Measurements from ENCODE around the gene GIT2. TPM values are rescaled to one million over a fixed set of nuclear protein-coding genes. Genes with fewer than 3 reads are reported as not detected.
"Not testable (repeated sequence)": the region's sequence is repeated elsewhere in the genome, so short reads cannot be mapped to it uniquely, and the experiment has no call there.

The GIT2 gene
- total and polyA plus RNA-seq, 3 experiments from 2014 or later, result 52.0 to 93.0 (median 54.4) TPM

- peaks cover 60% of the 10 kb centered on the region for H3K36me3 ChIP-seq (ENCODE audit: insufficient read depth, low read length)
- H3K4me1 Mint-ChIP-seq, result peaks cover 0 to 5% (median 0%) of the 10 kb centered on the region in 3 donors
- H3K27ac Mint-ChIP-seq, result peak overlapping the region in 1 of 8 donors; percentile 38
- DNase-seq, result no peak
- H3K4me3 Mint-ChIP-seq, result no peak overlapping the region
- CTCF ChIA-PET, result no interaction called here
- H3K27me3 ChIP-seq (ENCODE audit: insufficient read depth, low read length, poor library complexity, severe bottlenecking), result no peaks in the 10 kb centered on the region
- H3K36me3 Mint-ChIP-seq, result peaks cover 16 to 95% (median 18%) of the 10 kb centered on the region in 3 donors
- H3K9me3 ChIP-seq (ENCODE audit: low read length), result no peaks in the 10 kb centered on the region
- no peak overlapping the region for H3K27ac ChIP-seq (ENCODE audit: low read depth, low read length)
- no peaks in the 10 kb centered on the region for H3K4me1 ChIP-seq (ENCODE audit: insufficient read depth, low read length)
- no peaks in the 10 kb centered on the region for H3K9me3 Mint-ChIP-seq
- H3K4me3 ChIP-seq (ENCODE audit: low read length), result no peak overlapping the region
- POLR2A ChIA-PET, result no interaction called here
- no peaks in the 10 kb centered on the region for H3K27me3 Mint-ChIP-seq
Measured at GRCh38 chr12:109910254-109910968, 85.8 kb downstream of the GIT2 start.

- no peak for DNase-seq
- no peak overlapping the region for H3K4me3 ChIP-seq (ENCODE audit: low read length)
- H3K27ac Mint-ChIP-seq, result peak overlapping the region in 1 of 8 donors; percentile 1
- peaks cover 12% of the 10 kb centered on the region for H3K4me1 ChIP-seq (ENCODE audit: insufficient read depth, low read length)
- H3K9me3 Mint-ChIP-seq, result no peaks in the 10 kb centered on the region
- no peak overlapping the region for H3K27ac ChIP-seq (ENCODE audit: low read depth, low read length)
- ChIA-PET POLR2A (no interaction called here), CTCF (interaction anchor here (1.0 kb wide), 1 partner anchor 25 kb away, joined by 3 read pairs; no protein-coding TSS in a partner anchor)
- H3K4me1 Mint-ChIP-seq, result peaks cover 18 to 20% (median 19%) of the 10 kb centered on the region in 3 donors
- H3K4me3 Mint-ChIP-seq, result no peak overlapping the region
- H3K9me3 ChIP-seq (ENCODE audit: low read length), result no peaks in the 10 kb centered on the region
- peaks cover 43% of the 10 kb centered on the region for H3K36me3 ChIP-seq (ENCODE audit: insufficient read depth, low read length)
- H3K27me3 ChIP-seq (ENCODE audit: insufficient read depth, low read length, poor library complexity, severe bottlenecking), result no peaks in the 10 kb centered on the region
- H3K27me3 Mint-ChIP-seq, result peaks cover 0 to 2% of the 10 kb centered on the region in 2 donors
- peaks cover 17 to 79% (median 29%) of the 10 kb centered on the region in 3 donors for H3K36me3 Mint-ChIP-seq
Measured at GRCh38 chr12:109905301-109905700, 90.9 kb downstream of the GIT2 start.

- ChIA-PET POLR2A (no interaction called here), CTCF (no interaction called here)
- H3K4me1 ChIP-seq (ENCODE audit: insufficient read depth, low read length), result peaks cover 23% of the 10 kb centered on the region
- Mint-ChIP-seq H3K9me3 (peaks cover 0 to 2% (median 0%) of the 10 kb centered on the region in 5 donors), H3K4me1 (peaks cover 24 to 34% (median 26%) of the 10 kb centered on the region in 3 donors), H3K27me3 (peaks cover 0 to 2% of the 10 kb centered on the region in 2 donors), H3K36me3 (peaks cover 11 to 61% (median 25%) of the 10 kb centered on the region in 3 donors), H3K27ac (peak overlapping the region in 2 of 8 donors; percentile 32 to 33), H3K4me3 (peak overlapping the region in 2 of 7 donors; percentile 34 to 100)
- H3K27ac ChIP-seq (ENCODE audit: low read depth, low read length), result no peak overlapping the region
- peaks cover 32% of the 10 kb centered on the region for H3K36me3 ChIP-seq (ENCODE audit: insufficient read depth, low read length)
- no peak for DNase-seq
- H3K4me3 ChIP-seq (ENCODE audit: low read length), result no peak overlapping the region
- no peaks in the 10 kb centered on the region for H3K27me3 ChIP-seq (ENCODE audit: insufficient read depth, low read length, poor library complexity, severe bottlenecking)
- no peaks in the 10 kb centered on the region for H3K9me3 ChIP-seq (ENCODE audit: low read length)
Measured at GRCh38 chr12:109902891-109903418, 93.2 kb downstream of the GIT2 start.

GRCh38 chr12:109900752-109901580, 95.2 kb downstream of the GIT2 start:
- Histone ChIP-seq H3K9me3 (ENCODE audit: low read length) (no peaks in the 10 kb centered on the region), H3K27me3 (ENCODE audit: insufficient read depth, low read length, poor library complexity, severe bottlenecking) (no peaks in the 10 kb centered on the region), H3K4me1 (ENCODE audit: insufficient read depth, low read length) (peaks cover 23% of the 10 kb centered on the region), H3K4me3 (ENCODE audit: low read length) (peak overlapping the region; percentile 85), H3K27ac (ENCODE audit: low read depth, low read length) (peak overlapping the region; percentile 66), H3K36me3 (ENCODE audit: insufficient read depth, low read length) (peaks cover 16% of the 10 kb centered on the region)
- peaks cover 6 to 41% (median 15%) of the 10 kb centered on the region in 3 donors for H3K36me3 Mint-ChIP-seq
- peaks cover 0 to 2% of the 10 kb centered on the region in 2 donors for H3K27me3 Mint-ChIP-seq
- H3K4me1 Mint-ChIP-seq, result peaks cover 24 to 34% (median 26%) of the 10 kb centered on the region in 3 donors
- no peak for DNase-seq
- POLR2A ChIA-PET, result interaction anchor here (0.5 to 1.5 kb wide), 4 partner anchors 12 to 99 kb away, joined by 3 to 6 read pairs (median 4); partner anchors contain the start of gene ANKRD13A
- CTCF ChIA-PET, result interaction anchor here (0.9 to 1.9 kb wide), 8 partner anchors 12 to 115 kb away, joined by 3 to 8 read pairs (median 4); no protein-coding TSS in a partner anchor
- peak overlapping the region; percentile 89 to 100 (median 97) for H3K4me3 Mint-ChIP-seq
- peak overlapping the region; percentile 74 to 98 (median 94) for H3K27ac Mint-ChIP-seq
- H3K9me3 Mint-ChIP-seq, result peaks cover 0 to 2% (median 0%) of the 10 kb centered on the region in 5 donors

- CTCF ChIA-PET, result interaction anchor here (0.6 to 1.9 kb wide), 8 partner anchors 11 to 116 kb away, joined by 3 to 8 read pairs (median 4); no protein-coding TSS in a partner anchor
- Histone ChIP-seq H3K9me3 (ENCODE audit: low read length) (no peaks in the 10 kb centered on the region), H3K4me3 (ENCODE audit: low read length) (peak within 1 kb of the TSS; percentile 85), H3K4me1 (ENCODE audit: insufficient read depth, low read length) (peaks cover 23% of the 10 kb centered on the region), H3K36me3 (ENCODE audit: insufficient read depth, low read length) (peaks cover 14% of the 10 kb centered on the region), H3K27ac (ENCODE audit: low read depth, low read length) (peak within 1 kb of the TSS; percentile 66), H3K27me3 (ENCODE audit: insufficient read depth, low read length, poor library complexity, severe bottlenecking) (no peaks in the 10 kb centered on the region)
- POLR2A ChIA-PET, result interaction anchor here (0.5 to 1.5 kb wide), 4 partner anchors 12 to 99 kb away, joined by 3 to 6 read pairs (median 4); partner anchors contain the start of gene ANKRD13A
- Mint-ChIP-seq H3K36me3 (peaks cover 5 to 32% (median 12%) of the 10 kb centered on the region in 3 donors), H3K27me3 (peaks cover 0 to 2% of the 10 kb centered on the region in 2 donors), H3K4me1 (peaks cover 24 to 34% (median 26%) of the 10 kb centered on the region in 3 donors), H3K27ac (peak within 1 kb of the TSS; percentile 74 to 100 (median 97)), H3K9me3 (peaks cover 0 to 2% (median 0%) of the 10 kb centered on the region in 5 donors), H3K4me3 (peak within 1 kb of the TSS; percentile 89 to 100 (median 97))
- DNase-seq, result peak; percentile 50 to 84 (median 72)
Measured at GRCh38 chr12:109899783-109900751, 96.1 kb downstream of the GIT2 start, which contains the start of gene TCHP. Gene TCHP (plus strand): TSS chr12:109900274. CDS start chr12:109903027, 2,753 bp downstream.

- Mint-ChIP-seq H3K27ac (peak overlapping the region in 7 of 8 donors; percentile 74 to 100 (median 97)), H3K4me1 (peaks cover 24 to 34% (median 26%) of the 10 kb centered on the region in 3 donors), H3K36me3 (peaks cover 2 to 25% (median 5%) of the 10 kb centered on the region in 3 donors), H3K4me3 (peak overlapping the region; percentile 89 to 100 (median 97))
- DNase-seq; H3K9me3 Mint-ChIP-seq; H3K27me3 Mint-ChIP-seq; H3K9me3 ChIP-seq (ENCODE audit: low read length); H3K36me3 ChIP-seq (ENCODE audit: insufficient read depth, low read length); H3K27me3 ChIP-seq (ENCODE audit: insufficient read depth, low read length, poor library complexity, severe bottlenecking): not testable (repeated sequence)
- peak overlapping the region; percentile 66 for H3K27ac ChIP-seq (ENCODE audit: low read depth, low read length)
- CTCF ChIA-PET, result interaction anchor here (0.6 to 1.1 kb wide), 2 partner anchors 35 to 44 kb away, joined by 3 to 4 read pairs; no protein-coding TSS in a partner anchor
- POLR2A ChIA-PET, result interaction anchor here (1.3 kb wide), 1 partner anchor 11 kb away, joined by 5 read pairs; no protein-coding TSS in a partner anchor
- H3K4me3 ChIP-seq (ENCODE audit: low read length), result peak overlapping the region; percentile 85
- peaks cover 23% of the 10 kb centered on the region for H3K4me1 ChIP-seq (ENCODE audit: insufficient read depth, low read length)
Measured at GRCh38 chr12:109899345-109899744, 96.8 kb downstream of the GIT2 start.

Measured in CD8-positive, alpha-beta memory T cell (primary cell).